HG03066 (cell line): ENCODE results near the gene NFKB1.
"Not testable (repeated sequence)": the region's sequence is repeated elsewhere in the genome, so short reads cannot be mapped to it uniquely, and the experiment has no call there.

ENCODE experiments used
- ATAC-seq: cut with Tn5 transposase; IDR thresholded peaks from one replicate; pipeline ENCODE4 v1.9.1; 2021; ENCODE audit warnings: low read depth; ENCODE audit not compliant: unreplicated experiment

Gene NFKB1

GRCh38 chr4:102500696-102501446, at the start of gene NFKB1:
Gene NFKB1, plus strand, starts transcription at chr4:102501359. Its CDS starts 24,160 bp downstream, at chr4:102525519.
- peak; percentile 50 for ATAC-seq

- no peak for ATAC-seq
These were observed 48.3 kb upstream of the NFKB1 start for GRCh38 chr4:102452854-102453253.

- no peak for ATAC-seq
These were observed 47.3 kb upstream of the NFKB1 start for GRCh38 chr4:102453827-102454226.

- ATAC-seq, result no peak
These were observed 46.9 kb upstream of the NFKB1 start for GRCh38 chr4:102454268-102454667.

GRCh38 chr4:102454981-102455685, 46.0 kb upstream of the NFKB1 start:
- no peak for ATAC-seq

- no peak for ATAC-seq
These were observed 45.4 kb upstream of the NFKB1 start for GRCh38 chr4:102455750-102456149.

- ATAC-seq, result no peak
These were observed 34.9 kb upstream of the NFKB1 start for GRCh38 chr4:102466298-102466697.

- no peak for ATAC-seq
These were observed 31.4 kb upstream of the NFKB1 start for GRCh38 chr4:102469806-102470205.

GRCh38 chr4:102472441-102473013, 28.6 kb upstream of the NFKB1 start:
- no peak for ATAC-seq

GRCh38 chr4:102473476-102473875, 27.7 kb upstream of the NFKB1 start:
- ATAC-seq, result no peak

GRCh38 chr4:102474736-102475504, 26.2 kb upstream of the NFKB1 start:
- no peak for ATAC-seq

- ATAC-seq, result no peak
These were observed 23.5 kb upstream of the NFKB1 start for GRCh38 chr4:102477657-102478056.

- no peak for ATAC-seq
These were observed 23.0 kb upstream of the NFKB1 start for GRCh38 chr4:102478186-102478585.

GRCh38 chr4:102479832-102480231, 21.3 kb upstream of the NFKB1 start:
- ATAC-seq, result not testable (repeated sequence)

GRCh38 chr4:102483120-102483519, 18.0 kb upstream of the NFKB1 start:
- ATAC-seq, result no peak

- ATAC-seq, result not testable (repeated sequence)
These were observed 17.0 kb upstream of the NFKB1 start for GRCh38 chr4:102483990-102484692.

GRCh38 chr4:102492531-102493241, 8.5 kb upstream of the NFKB1 start:
- no peak for ATAC-seq

- no peak for ATAC-seq
These were observed 7.9 kb upstream of the NFKB1 start for GRCh38 chr4:102493257-102493656.

- no peak for ATAC-seq
These were observed 7.4 kb upstream of the NFKB1 start for GRCh38 chr4:102493794-102494193.

GRCh38 chr4:102494603-102495002, 6.6 kb upstream of the NFKB1 start:
- ATAC-seq, result no peak
